ENCODE measurements around the gene HAVCR2.
"Not testable (repeated sequence)": the region's sequence is repeated elsewhere in the genome, so short reads cannot be mapped to it uniquely, and the experiment has no call there.

HAVCR2 gene

GRCh38 chr5:157068339-157068738, 40.5 kb downstream of the HAVCR2 start:
- Mint-ChIP-seq H3K9me3 (no peaks in the 10 kb centered on the region), H3K27ac (no peak overlapping the region), H3K36me3 (ENCODE audit: low read depth) (no peaks in the 10 kb centered on the region), H3K4me1 (peaks cover 20% of the 10 kb centered on the region), H3K4me3 (no peak overlapping the region), H3K27me3 (no peaks in the 10 kb centered on the region)
- DNase-seq = no peak
- no peak for ATAC-seq

- H3K27ac Mint-ChIP-seq = no peak overlapping the region
- no peaks in the 10 kb centered on the region for H3K36me3 Mint-ChIP-seq (ENCODE audit: low read depth)
- no peak overlapping the region for H3K4me3 Mint-ChIP-seq
- no peaks in the 10 kb centered on the region for H3K27me3 Mint-ChIP-seq
- H3K4me1 Mint-ChIP-seq = peaks cover 6% of the 10 kb centered on the region
- H3K9me3 Mint-ChIP-seq = no peaks in the 10 kb centered on the region
- ATAC-seq = no peak
- no peak for DNase-seq
Measured at GRCh38 chr5:157067005-157067404, 41.8 kb downstream of the HAVCR2 start.

- no peaks in the 10 kb centered on the region for H3K36me3 Mint-ChIP-seq (ENCODE audit: low read depth)
- H3K4me1 Mint-ChIP-seq = no peaks in the 10 kb centered on the region
- ATAC-seq (no peak), DNase-seq (no peak)
- H3K27me3 Mint-ChIP-seq = peaks cover 1% of the 10 kb centered on the region
- no peaks in the 10 kb centered on the region for H3K9me3 Mint-ChIP-seq
- H3K4me3 Mint-ChIP-seq = no peak overlapping the region
- H3K27ac Mint-ChIP-seq = no peak overlapping the region
Measured at GRCh38 chr5:157066080-157066479, 42.8 kb downstream of the HAVCR2 start.

GRCh38 chr5:157063776-157064430, 44.9 kb downstream of the HAVCR2 start:
- no peaks in the 10 kb centered on the region for H3K36me3 Mint-ChIP-seq (ENCODE audit: low read depth)
- DNase-seq = no peak
- H3K27me3 Mint-ChIP-seq = peaks cover 1% of the 10 kb centered on the region
- H3K27ac Mint-ChIP-seq = no peak overlapping the region
- H3K4me3 Mint-ChIP-seq = no peak overlapping the region
- no peaks in the 10 kb centered on the region for H3K9me3 Mint-ChIP-seq
- no peak for ATAC-seq
- H3K4me1 Mint-ChIP-seq = peaks cover under 1% of the 10 kb centered on the region

- H3K9me3 Mint-ChIP-seq = no peaks in the 10 kb centered on the region
- H3K36me3 Mint-ChIP-seq (ENCODE audit: low read depth) = no peaks in the 10 kb centered on the region
- no peak for ATAC-seq
- DNase-seq = no peak
- no peak overlapping the region for H3K4me3 Mint-ChIP-seq
- H3K4me1 Mint-ChIP-seq = peaks cover 4% of the 10 kb centered on the region
- H3K27me3 Mint-ChIP-seq = peaks cover 1% of the 10 kb centered on the region
- H3K27ac Mint-ChIP-seq = no peak overlapping the region
Measured at GRCh38 chr5:157059891-157060290, 49.0 kb downstream of the HAVCR2 start.

GRCh38 chr5:157059093-157059539, 49.7 kb downstream of the HAVCR2 start, which contains the start of gene HAVCR1:
Gene HAVCR1, minus strand, starts transcription at chr5:157059116. Its CDS starts 1,173 bp downstream, at chr5:157057943.
- Mint-ChIP-seq H3K36me3 (ENCODE audit: low read depth) (no peaks in the 10 kb centered on the region), H3K27me3 (peaks cover 1% of the 10 kb centered on the region), H3K9me3 (no peaks in the 10 kb centered on the region), H3K27ac (no peak within 1 kb of the TSS), H3K4me1 (peaks cover 4% of the 10 kb centered on the region), H3K4me3 (no peak within 1 kb of the TSS)
- no peak for ATAC-seq
- DNase-seq = no peak

GRCh38 chr5:157057459-157058370, 51.1 kb downstream of the HAVCR2 start:
- peak; percentile 46 for ATAC-seq
- no peak for DNase-seq
- Mint-ChIP-seq H3K36me3 (ENCODE audit: low read depth) (no peaks in the 10 kb centered on the region), H3K9me3 (no peaks in the 10 kb centered on the region), H3K27ac (no peak overlapping the region), H3K4me1 (peaks cover 4% of the 10 kb centered on the region), H3K4me3 (no peak overlapping the region), H3K27me3 (peaks cover 1% of the 10 kb centered on the region)

- not testable (repeated sequence) for H3K27ac Mint-ChIP-seq; H3K4me3 Mint-ChIP-seq; DNase-seq; H3K4me1 Mint-ChIP-seq; H3K27me3 Mint-ChIP-seq; H3K9me3 Mint-ChIP-seq; ATAC-seq; H3K36me3 Mint-ChIP-seq (ENCODE audit: low read depth)
Measured at GRCh38 chr5:157056848-157057247, 52.0 kb downstream of the HAVCR2 start.

GRCh38 chr5:157051604-157052245, 57.1 kb downstream of the HAVCR2 start:
- H3K27me3 Mint-ChIP-seq = no peaks in the 10 kb centered on the region
- H3K36me3 Mint-ChIP-seq (ENCODE audit: low read depth) = no peaks in the 10 kb centered on the region
- no peak overlapping the region for H3K27ac Mint-ChIP-seq
- no peaks in the 10 kb centered on the region for H3K9me3 Mint-ChIP-seq
- ATAC-seq = no peak
- H3K4me3 Mint-ChIP-seq = no peak overlapping the region
- no peak for DNase-seq
- H3K4me1 Mint-ChIP-seq = peaks cover 30% of the 10 kb centered on the region

GRCh38 chr5:157050050-157050449, 58.8 kb downstream of the HAVCR2 start:
- Mint-ChIP-seq H3K36me3 (ENCODE audit: low read depth) (no peaks in the 10 kb centered on the region), H3K4me3 (peak overlapping the region; percentile 56)
- no peak for ATAC-seq

GRCh38 chr5:157049605-157050004, 59.2 kb downstream of the HAVCR2 start:
- H3K4me3 Mint-ChIP-seq = peak overlapping the region; percentile 56
- no peak for ATAC-seq
- H3K36me3 Mint-ChIP-seq (ENCODE audit: low read depth) = no peaks in the 10 kb centered on the region
- peaks cover 47% of the 10 kb centered on the region for H3K4me1 Mint-ChIP-seq
- no peaks in the 10 kb centered on the region for H3K27me3 Mint-ChIP-seq
- no peaks in the 10 kb centered on the region for H3K9me3 Mint-ChIP-seq
- peak overlapping the region; percentile 69 for H3K27ac Mint-ChIP-seq
- no peak for DNase-seq

More at GRCh38 chr5:157050050-157050449, 58.8 kb downstream of the HAVCR2 start:
- peak overlapping the region; percentile 69 for H3K27ac Mint-ChIP-seq
- no peak for DNase-seq
- H3K9me3 Mint-ChIP-seq = no peaks in the 10 kb centered on the region
- peaks cover 44% of the 10 kb centered on the region for H3K4me1 Mint-ChIP-seq
- H3K27me3 Mint-ChIP-seq = no peaks in the 10 kb centered on the region

GRCh38 chr5:157047898-157048297, 60.9 kb downstream of the HAVCR2 start:
- H3K27me3 Mint-ChIP-seq = no peaks in the 10 kb centered on the region
- H3K27ac Mint-ChIP-seq = no peak overlapping the region
- H3K9me3 Mint-ChIP-seq = no peaks in the 10 kb centered on the region
- no peaks in the 10 kb centered on the region for H3K36me3 Mint-ChIP-seq (ENCODE audit: low read depth)
- ATAC-seq = no peak
- H3K4me3 Mint-ChIP-seq = no peak overlapping the region
- peaks cover 47% of the 10 kb centered on the region for H3K4me1 Mint-ChIP-seq
- DNase-seq = no peak

- DNase-seq; H3K27me3 Mint-ChIP-seq; ATAC-seq; H3K4me3 Mint-ChIP-seq; H3K9me3 Mint-ChIP-seq; H3K27ac Mint-ChIP-seq; H3K36me3 Mint-ChIP-seq (ENCODE audit: low read depth): not testable (repeated sequence)
- peaks cover 47% of the 10 kb centered on the region for H3K4me1 Mint-ChIP-seq
Measured at GRCh38 chr5:157047016-157047415, 61.8 kb downstream of the HAVCR2 start.

- no peak overlapping the region for H3K27ac Mint-ChIP-seq
- H3K4me3 Mint-ChIP-seq = no peak overlapping the region
- no peaks in the 10 kb centered on the region for H3K27me3 Mint-ChIP-seq
- peak; percentile 95 for ATAC-seq
- DNase-seq = no peak
- H3K36me3 Mint-ChIP-seq (ENCODE audit: low read depth) = no peaks in the 10 kb centered on the region
- H3K9me3 Mint-ChIP-seq = no peaks in the 10 kb centered on the region
- peaks cover 47% of the 10 kb centered on the region for H3K4me1 Mint-ChIP-seq
Measured at GRCh38 chr5:157046041-157046440, 62.8 kb downstream of the HAVCR2 start.

Data from activated naive CD8-positive, alpha-beta T cell treated with anti-CD3 and anti-CD28 coated beads, Interleukin-2, amount 50 U/mL, for 24 hours (primary cell).